DOHH2 (cell line): ENCODE data around the gene FXN.

Source experiments
- H3F3A ChIP-seq: fragments of 200-600 bp; sonication (generic), shearing (Covaris generic); 2 replicates; pipeline ENCODE4 v1.6.0; 2016; ENCODE audit warnings: antibody characterized with exemption, mild to moderate bottlenecking; ENCODE audit not compliant: control insufficient read depth, insufficient read depth
- H3K27ac ChIP-seq: fragments of 200-600 bp; sonication (generic); 2 replicates; pipeline ENCODE4 v1.5.1; 2014; ENCODE audit warnings: low read depth, mild to moderate bottlenecking, low read length, moderate library complexity
- H3K27me3 ChIP-seq: fragments of 200-600 bp; sonication (generic); 2 replicates; pipeline ENCODE4 v1.6.1; 2014; ENCODE audit warnings: mild to moderate bottlenecking, low read length, mixed read lengths; ENCODE audit not compliant: control insufficient read depth
- H3K36me3 ChIP-seq: fragments of 200-600 bp; sonication (generic); 2 replicates; pipeline ENCODE4 v1.6.1; 2014; ENCODE audit warnings: mild to moderate bottlenecking, low read length, moderate library complexity, mixed read lengths; ENCODE audit not compliant: control insufficient read depth
- H3K4me1 ChIP-seq: fragments of 200-600 bp; sonication (generic); 2 replicates; pipeline ENCODE4 v1.6.1; 2014; ENCODE audit warnings: mild to moderate bottlenecking, low read length, mixed read lengths; ENCODE audit not compliant: control insufficient read depth
- H3K4me2 ChIP-seq: fragments of 200-600 bp; sonication (generic); 2 replicates; pipeline ENCODE4 v1.6.0; 2014; ENCODE audit warnings: mild to moderate bottlenecking, low read length, moderate library complexity
- H3K4me3 ChIP-seq: fragments of 200-600 bp; sonication (generic); 2 replicates; pipeline ENCODE4 v1.5.1; 2014; ENCODE audit warnings: mild to moderate bottlenecking, low read length, mixed read lengths
- H3K79me2 ChIP-seq: fragments of 200-600 bp; sonication (generic); 2 replicates; pipeline ENCODE4 v1.6.1; 2014; ENCODE audit warnings: mild to moderate bottlenecking, low read length, mixed read lengths; ENCODE audit not compliant: control insufficient read depth
- H3K9me2 ChIP-seq: fragments of 200-600 bp; sonication (generic); replicated peaks from 2 replicates; pipeline ENCODE4 v1.6.1; 2014; ENCODE audit warnings: mild to moderate bottlenecking, low read length, mixed read lengths; ENCODE audit not compliant: control insufficient read depth
- H3K9me3 ChIP-seq: fragments of 200-600 bp; sonication (generic); 2 replicates; pipeline ENCODE4 v1.6.1; 2014; ENCODE audit warnings: antibody characterized with exemption, low read length, mixed read lengths; ENCODE audit not compliant: control insufficient read depth, insufficient read depth
- H4K20me1 ChIP-seq: fragments of 200-600 bp; sonication (generic); 2 replicates; pipeline ENCODE4 v1.6.0; 2014; ENCODE audit warnings: low read depth, mild to moderate bottlenecking, antibody characterized with exemption, low read length, moderate library complexity; ENCODE audit not compliant: control insufficient read depth, insufficient read depth
- EZH2phosphoT487 ChIP-seq: fragments of 200-600 bp; sonication (generic); IDR thresholded peaks from 2 replicates; pipeline ENCODE4 v1.6.1; 2017; ENCODE audit warnings: borderline replicate concordance, mild to moderate bottlenecking, antibody characterized with exemption, low read length, moderate library complexity, mixed read lengths
- TF ChIP-seq, protein P1 (sequence below): fragments of 200-600 bp; sonication (generic); IDR thresholded peaks from one replicate; pipeline ENCODE4 v1.5.1; 2014; ENCODE audit warnings: antibody characterized with exemption, mild to moderate bottlenecking, low read depth, low read length; ENCODE audit not compliant: poor library complexity, severe bottlenecking

Gene FXN

DNA sequence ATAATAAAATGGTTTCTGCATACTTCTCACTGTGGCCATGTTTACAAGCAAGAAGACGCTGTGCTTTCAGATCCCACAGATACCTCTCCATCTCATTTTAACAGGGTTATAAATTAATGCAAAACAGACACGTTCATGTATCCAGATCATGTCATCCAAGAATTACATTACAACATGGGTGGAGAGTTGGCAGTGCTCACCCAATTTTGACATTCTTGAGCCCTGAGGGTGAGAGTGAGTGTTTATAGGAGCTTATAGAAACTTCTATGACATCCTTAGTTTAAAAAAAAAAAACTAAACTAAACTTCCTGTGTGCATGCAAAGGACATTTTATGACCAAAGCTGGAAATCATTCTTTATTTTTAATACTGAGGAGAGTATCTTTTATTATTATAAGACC is 30.7 kb upstream of the FXN start:
- Histone ChIP-seq H3K4me2 (no peak overlapping the region), H3K4me3 (no peak overlapping the region), H3K9me3 (no peaks in the 10 kb centered on the region), H3K4me1 (no peaks in the 10 kb centered on the region), H4K20me1 (no peaks in the 10 kb centered on the region), H3K27me3 (peaks cover 13% of the 10 kb centered on the region), H3K27ac (no peak overlapping the region), H3K36me3 (no peaks in the 10 kb centered on the region), H3K79me2 (no peaks in the 10 kb centered on the region), H3K9me2 (no peaks in the 10 kb centered on the region), H3F3A (no peaks in the 10 kb centered on the region)
- no peak for TF ChIP-seq EZH2phosphoT487
- TF ChIP-seq, protein P1, sequence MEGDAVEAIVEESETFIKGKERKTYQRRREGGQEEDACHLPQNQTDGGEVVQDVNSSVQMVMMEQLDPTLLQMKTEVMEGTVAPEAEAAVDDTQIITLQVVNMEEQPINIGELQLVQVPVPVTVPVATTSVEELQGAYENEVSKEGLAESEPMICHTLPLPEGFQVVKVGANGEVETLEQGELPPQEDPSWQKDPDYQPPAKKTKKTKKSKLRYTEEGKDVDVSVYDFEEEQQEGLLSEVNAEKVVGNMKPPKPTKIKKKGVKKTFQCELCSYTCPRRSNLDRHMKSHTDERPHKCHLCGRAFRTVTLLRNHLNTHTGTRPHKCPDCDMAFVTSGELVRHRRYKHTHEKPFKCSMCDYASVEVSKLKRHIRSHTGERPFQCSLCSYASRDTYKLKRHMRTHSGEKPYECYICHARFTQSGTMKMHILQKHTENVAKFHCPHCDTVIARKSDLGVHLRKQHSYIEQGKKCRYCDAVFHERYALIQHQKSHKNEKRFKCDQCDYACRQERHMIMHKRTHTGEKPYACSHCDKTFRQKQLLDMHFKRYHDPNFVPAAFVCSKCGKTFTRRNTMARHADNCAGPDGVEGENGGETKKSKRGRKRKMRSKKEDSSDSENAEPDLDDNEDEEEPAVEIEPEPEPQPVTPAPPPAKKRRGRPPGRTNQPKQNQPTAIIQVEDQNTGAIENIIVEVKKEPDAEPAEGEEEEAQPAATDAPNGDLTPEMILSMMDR = no peak

DNA sequence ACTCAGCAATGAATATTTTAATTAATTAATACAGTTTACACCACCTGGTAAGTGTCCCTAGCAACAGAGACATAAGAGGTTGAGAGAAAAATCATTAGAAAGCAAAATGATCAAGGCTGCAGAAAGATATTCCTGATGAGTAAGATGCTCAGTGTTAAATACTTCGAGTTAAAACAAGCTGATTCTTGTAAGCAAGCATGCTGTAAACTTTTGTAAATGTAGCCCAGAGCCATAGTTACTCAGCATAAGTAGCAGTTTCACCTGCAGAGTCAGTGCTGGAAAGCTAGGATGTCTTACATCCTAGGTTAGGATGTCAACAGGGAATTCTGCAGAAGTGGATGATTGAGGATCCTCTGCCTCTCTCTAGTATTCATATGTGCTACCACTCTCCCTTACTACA is 25.8 kb upstream of the FXN start:
- Histone ChIP-seq H3K4me2 (no peak overlapping the region), H3K79me2 (no peaks in the 10 kb centered on the region), H3K4me1 (no peaks in the 10 kb centered on the region), H3K9me2 (no peaks in the 10 kb centered on the region), H3K36me3 (no peaks in the 10 kb centered on the region), H3F3A (no peaks in the 10 kb centered on the region), H3K27ac (no peak overlapping the region), H3K4me3 (no peak overlapping the region), H4K20me1 (no peaks in the 10 kb centered on the region), H3K27me3 (peaks cover 4% of the 10 kb centered on the region), H3K9me3 (no peaks in the 10 kb centered on the region)
- TF ChIP-seq EZH2phosphoT487 = no peak
- TF ChIP-seq, protein P1 = no peak

GRCh38 chr9:69012696-69013381 is 22.7 kb upstream of the FXN start:
- Histone ChIP-seq H3K9me2 (no peaks in the 10 kb centered on the region), H4K20me1 (no peaks in the 10 kb centered on the region), H3K36me3 (no peaks in the 10 kb centered on the region), H3K4me3 (no peak overlapping the region), H3K4me1 (no peaks in the 10 kb centered on the region), H3K27me3 (peaks cover 12% of the 10 kb centered on the region; the same call in 1 of the 2 replicates), H3K79me2 (no peaks in the 10 kb centered on the region), H3K27ac (no peak overlapping the region), H3K9me3 (no peaks in the 10 kb centered on the region), H3K4me2 (no peak overlapping the region), H3F3A (no peaks in the 10 kb centered on the region)
- TF ChIP-seq EZH2phosphoT487 = no peak
- TF ChIP-seq, protein P1 = no peak
